ENCODE data around the gene DGKI.
"Not testable (repeated sequence)": the region's sequence is repeated elsewhere in the genome, so short reads cannot be mapped to it uniquely, and the experiment has no call there.

DGKI gene

DNA sequence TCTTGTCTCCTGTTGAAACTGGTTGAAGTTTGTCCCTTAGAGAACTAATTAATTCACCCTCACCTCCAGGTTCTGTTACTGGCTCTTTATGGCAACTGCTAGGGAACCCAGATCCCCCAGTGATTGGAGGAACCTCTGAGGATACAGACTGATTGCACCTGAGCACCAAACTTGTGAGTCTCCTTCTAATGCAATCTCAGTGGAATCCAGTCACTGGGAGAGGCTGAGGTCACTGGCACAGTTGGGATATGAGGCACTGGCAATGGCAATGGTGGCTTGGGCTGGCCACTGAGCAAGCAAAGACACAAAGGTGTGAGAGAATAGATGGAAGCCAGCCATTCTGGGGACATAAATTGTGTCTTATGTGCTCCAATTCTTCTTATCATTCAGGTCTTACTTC is 5.3 kb upstream of the DGKI start:
- Mint-ChIP-seq H3K27me3 (peaks cover 49% of the 10 kb centered on the region), H3K27ac (peak overlapping the region in 1 of 2 donors; percentile 23), H3K4me3 (no peak overlapping the region), H3K9me3 (peaks cover 12 to 16% of the 10 kb centered on the region in 2 donors), H3K4me1 (peaks cover 23% of the 10 kb centered on the region)
- ATAC-seq: no peak
- DNase-seq: no peak

DNA sequence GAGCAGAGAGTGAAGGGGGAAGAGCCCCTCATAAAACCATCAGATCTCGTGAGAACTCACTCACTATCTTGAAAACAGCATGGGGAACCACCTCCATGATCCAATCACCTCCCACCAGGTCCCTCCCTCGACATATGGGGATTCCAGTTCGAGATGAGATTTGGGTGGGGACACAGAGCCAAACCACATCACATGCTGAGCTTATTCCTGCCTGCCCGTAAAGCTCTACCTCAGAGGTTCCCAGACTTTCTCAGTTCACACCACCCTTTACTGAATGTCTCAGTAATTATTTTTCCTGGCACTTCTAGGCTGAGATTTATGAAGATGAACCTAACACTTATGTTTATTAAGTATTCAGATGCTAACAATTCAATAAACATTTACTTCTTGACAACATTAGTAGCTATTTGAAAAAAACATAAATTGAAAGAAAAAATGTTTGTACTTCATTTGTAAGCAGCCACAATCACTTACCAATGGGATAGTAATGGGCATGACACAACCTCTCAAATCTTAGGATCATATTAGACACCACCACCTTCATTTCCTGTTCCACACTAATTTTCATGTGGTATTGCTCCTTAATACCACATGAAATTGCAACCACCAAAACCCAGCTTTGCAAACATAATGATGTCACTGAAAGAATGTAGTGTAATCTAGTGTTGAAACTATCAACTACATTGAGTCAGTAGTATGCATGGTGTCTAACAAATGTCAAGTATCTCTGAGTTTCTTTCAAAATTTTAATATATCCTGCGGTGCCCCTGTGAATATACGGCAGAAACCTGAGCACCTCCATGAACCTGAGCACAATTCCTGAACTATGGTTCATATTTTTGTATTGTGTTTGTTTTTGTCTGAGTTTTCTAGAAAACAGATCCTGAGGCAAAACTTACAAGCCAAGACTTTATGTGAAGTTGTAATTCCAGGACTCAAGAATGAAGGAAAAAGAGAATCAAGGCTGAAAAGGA is 4.5 kb upstream of the DGKI start:
- DNase-seq: peak in 1 of 2 donors; percentile 43
- H3K9me3 Mint-ChIP-seq: peaks cover 12 to 16% of the 10 kb centered on the region in 2 donors

DNA sequence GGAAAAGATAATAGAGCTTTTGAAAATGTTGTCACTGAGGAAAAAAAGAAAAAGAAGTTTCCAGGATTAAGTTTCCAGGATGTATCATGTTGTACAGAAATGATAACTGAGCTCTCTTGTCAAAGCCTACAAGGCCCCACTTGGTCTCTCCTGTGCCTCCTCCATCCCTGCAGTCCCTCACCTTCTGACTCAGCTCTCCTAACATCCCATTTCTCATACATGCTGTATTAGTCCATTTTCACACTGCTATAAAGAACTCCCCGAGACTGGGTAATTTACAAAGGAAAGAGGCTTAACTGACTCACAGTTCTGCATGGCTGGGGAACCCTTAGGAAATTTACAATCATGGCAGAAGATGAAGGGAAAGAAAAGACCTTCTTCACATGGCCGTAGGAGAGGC is 3.8 kb upstream of the DGKI start:
- no peak overlapping the region for H3K4me3 Mint-ChIP-seq
- no peak for DNase-seq
- H3K27me3 Mint-ChIP-seq: peaks cover 64% of the 10 kb centered on the region
- no peak overlapping the region for H3K27ac Mint-ChIP-seq
- ATAC-seq: no peak
- peaks cover 35% of the 10 kb centered on the region for H3K4me1 Mint-ChIP-seq
- peaks cover 12 to 16% of the 10 kb centered on the region in 2 donors for H3K9me3 Mint-ChIP-seq

More for the DNA sequence above, 4.5 kb upstream of the DGKI start:
- ATAC-seq: peak; percentile 78
- Mint-ChIP-seq H3K4me1 (peaks cover 28% of the 10 kb centered on the region), H3K27me3 (peaks cover 57% of the 10 kb centered on the region), H3K27ac (peak overlapping the region; percentile 43 to 96), H3K4me3 (peak overlapping the region in 1 of 2 donors; percentile 54)

DNA sequence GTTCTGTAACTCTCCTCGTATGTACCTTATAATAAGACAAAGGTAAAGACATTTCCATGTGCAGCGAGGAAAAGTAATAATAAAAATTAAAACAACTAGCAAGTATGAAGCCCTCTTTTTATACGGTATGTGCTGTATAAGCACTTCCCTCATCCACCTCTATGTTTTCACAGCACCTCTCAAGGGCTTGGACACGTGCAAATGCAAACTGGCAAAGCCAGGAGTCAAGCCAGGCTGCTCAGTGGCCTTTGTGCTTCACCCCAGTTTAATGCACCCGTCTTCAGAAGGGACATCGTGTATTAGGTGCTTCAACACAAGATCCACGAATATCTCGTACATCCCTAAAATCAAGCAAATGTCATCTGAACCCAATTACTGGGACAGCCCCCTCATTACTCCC is 1.3 kb upstream of the DGKI start:
- peaks cover 36% of the 10 kb centered on the region for H3K4me1 Mint-ChIP-seq
- H3K4me3 Mint-ChIP-seq: peak overlapping the region in 1 of 2 donors; percentile 81
- no peak for DNase-seq
- ATAC-seq: no peak
- peaks cover 12 to 16% of the 10 kb centered on the region in 2 donors for H3K9me3 Mint-ChIP-seq
- no peak overlapping the region for H3K27ac Mint-ChIP-seq
- H3K27me3 Mint-ChIP-seq: peaks cover 86% of the 10 kb centered on the region

DNA sequence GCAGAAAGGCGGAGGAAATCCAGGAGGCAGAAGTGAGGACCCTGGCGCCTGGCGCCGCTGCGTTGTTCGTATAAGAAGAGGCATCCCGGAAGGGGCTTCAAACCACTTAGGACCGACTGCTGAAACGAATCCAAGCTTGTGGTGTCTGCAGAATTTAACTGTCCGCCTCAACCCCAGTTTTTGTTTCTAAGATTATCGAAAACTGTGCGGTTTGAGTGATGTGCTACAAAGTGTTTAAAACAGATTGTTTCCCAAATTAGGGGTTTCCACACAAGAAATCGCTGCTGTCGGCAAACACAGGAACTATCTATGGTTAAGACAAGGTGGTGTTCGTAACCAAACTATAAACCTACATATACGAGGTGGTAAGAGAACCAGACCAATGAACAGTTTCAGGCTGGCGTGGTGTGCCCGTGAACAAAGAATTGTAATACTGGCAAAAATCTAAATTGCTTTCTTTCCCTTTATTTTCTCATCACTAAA is 835 bp upstream of the DGKI start:
- DNase-seq (peak; percentile 26 to 55), ATAC-seq (peak; percentile 67)
- Mint-ChIP-seq H3K4me3 (peak overlapping the region; percentile 75 to 81), H3K27me3 (peaks cover 85% of the 10 kb centered on the region), H3K4me1 (peaks cover 36% of the 10 kb centered on the region), H3K27ac (peak overlapping the region in 1 of 2 donors; percentile 89), H3K9me3 (peaks cover 12 to 16% of the 10 kb centered on the region in 2 donors)

DNA sequence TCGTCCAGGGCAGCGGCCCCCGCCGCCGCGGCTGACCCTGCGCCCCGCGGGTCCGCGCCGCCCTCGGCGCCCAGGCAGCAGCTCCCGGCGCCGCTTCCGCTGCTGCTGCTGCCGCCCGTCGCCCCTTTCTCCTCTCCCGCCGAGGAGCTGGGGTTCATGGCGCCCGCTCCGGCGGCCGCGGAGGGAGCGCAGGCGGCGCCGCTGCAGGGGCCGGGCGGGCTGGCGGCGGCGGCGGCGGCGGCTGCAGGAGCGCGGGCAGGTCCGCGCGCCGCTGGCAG is 286 bp downstream of the DGKI start:
- Mint-ChIP-seq H3K27ac (no peak overlapping the region), H3K27me3 (peaks cover 82% of the 10 kb centered on the region), H3K4me3 (peak overlapping the region in 1 of 2 donors; percentile 81), H3K9me3 (peaks cover 12 to 14% of the 10 kb centered on the region in 2 donors), H3K4me1 (peaks cover 28% of the 10 kb centered on the region)
- ATAC-seq: peak; percentile 4
- no peak for DNase-seq

DNA sequence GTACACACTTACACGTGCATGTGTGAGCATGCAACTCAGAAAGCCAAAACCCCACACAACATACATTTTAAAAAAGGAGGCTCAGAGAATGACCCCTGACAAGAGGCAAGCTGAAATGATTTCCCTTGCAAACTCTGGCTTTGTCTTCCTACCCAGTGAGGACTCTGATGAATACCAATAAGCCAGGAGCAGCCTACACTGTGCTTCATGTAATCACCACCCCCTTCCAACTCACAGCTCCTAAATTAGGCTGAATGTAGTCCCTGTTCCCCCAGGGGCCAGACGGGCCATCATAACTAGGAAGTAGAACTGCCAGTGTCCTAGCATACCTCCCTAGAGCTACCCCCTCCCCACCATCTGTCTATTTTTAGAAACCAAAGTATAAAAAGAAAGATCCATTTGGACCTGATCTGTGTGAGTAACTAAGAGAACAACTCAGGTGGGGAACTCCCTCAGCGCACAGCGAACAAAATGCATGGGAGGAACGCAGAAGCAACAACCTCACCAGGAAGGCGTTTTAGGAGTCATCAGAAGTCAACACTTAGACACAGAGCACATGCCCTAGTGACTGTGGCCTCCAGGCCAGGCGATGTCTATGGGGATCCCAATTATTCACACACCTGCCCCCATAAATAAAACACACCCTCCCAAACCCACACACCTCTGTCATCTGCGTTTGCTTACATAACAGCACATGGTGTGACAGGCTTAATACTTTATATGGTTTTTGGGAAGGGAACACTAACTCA is 1.9 kb downstream of the DGKI start:
- peaks cover 85% of the 10 kb centered on the region for H3K27me3 Mint-ChIP-seq
- peaks cover 17% of the 10 kb centered on the region for H3K4me1 Mint-ChIP-seq
- H3K9me3 Mint-ChIP-seq: peaks cover 0 to 4% of the 10 kb centered on the region in 2 donors
- DNase-seq (no peak), ATAC-seq (no peak)
- H3K27ac Mint-ChIP-seq: no peak overlapping the region
- peak overlapping the region in 1 of 2 donors; percentile 81 for H3K4me3 Mint-ChIP-seq

DNA sequence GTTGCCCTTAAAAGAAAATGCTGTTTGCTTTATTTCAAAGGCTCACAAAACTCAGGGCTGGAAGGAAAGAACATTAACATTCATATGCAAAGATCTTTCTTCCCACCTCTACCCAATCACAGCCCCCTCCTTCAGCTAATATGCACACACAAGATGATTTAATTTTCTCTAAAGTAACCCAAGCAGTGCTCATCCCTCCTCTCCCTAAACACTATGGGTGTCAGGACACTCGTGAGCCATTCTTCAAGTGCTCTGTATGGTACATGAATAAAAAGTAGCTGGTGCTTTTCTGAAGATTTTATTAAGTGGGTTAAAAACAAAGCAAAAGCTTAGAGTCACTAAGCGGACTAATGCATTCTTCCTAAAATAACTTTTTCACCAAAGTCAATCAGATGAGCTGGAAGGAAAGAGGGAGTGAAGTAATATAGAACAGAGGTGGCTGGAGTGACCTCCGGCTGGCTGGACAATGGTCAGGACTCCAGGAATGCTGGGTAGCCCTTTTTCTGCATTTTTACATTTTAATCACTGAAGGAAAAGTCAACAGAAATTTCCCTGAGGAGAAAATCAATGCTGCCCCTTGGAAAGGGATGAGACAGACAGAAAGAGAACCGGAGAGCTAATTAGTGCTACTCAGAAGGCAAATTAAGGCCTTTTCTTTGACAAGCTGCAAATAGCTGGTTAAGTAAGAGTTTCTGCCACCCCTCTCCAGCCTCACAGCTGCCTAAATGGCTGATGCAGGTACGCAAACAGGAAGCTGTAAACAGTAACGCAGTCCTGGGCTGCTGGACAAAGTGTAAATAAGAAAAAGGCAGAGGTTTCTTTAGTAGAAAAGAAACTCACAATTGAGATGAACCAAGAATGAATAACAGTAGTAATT is 6.6 kb downstream of the DGKI start:
- H3K9me3 Mint-ChIP-seq: no peaks in the 10 kb centered on the region
- no peaks in the 10 kb centered on the region for H3K4me1 Mint-ChIP-seq
- no peak overlapping the region for H3K27ac Mint-ChIP-seq
- no peak for DNase-seq
- H3K4me3 Mint-ChIP-seq: no peak overlapping the region
- H3K27me3 Mint-ChIP-seq: peaks cover 76% of the 10 kb centered on the region
- ATAC-seq: no peak

DNA sequence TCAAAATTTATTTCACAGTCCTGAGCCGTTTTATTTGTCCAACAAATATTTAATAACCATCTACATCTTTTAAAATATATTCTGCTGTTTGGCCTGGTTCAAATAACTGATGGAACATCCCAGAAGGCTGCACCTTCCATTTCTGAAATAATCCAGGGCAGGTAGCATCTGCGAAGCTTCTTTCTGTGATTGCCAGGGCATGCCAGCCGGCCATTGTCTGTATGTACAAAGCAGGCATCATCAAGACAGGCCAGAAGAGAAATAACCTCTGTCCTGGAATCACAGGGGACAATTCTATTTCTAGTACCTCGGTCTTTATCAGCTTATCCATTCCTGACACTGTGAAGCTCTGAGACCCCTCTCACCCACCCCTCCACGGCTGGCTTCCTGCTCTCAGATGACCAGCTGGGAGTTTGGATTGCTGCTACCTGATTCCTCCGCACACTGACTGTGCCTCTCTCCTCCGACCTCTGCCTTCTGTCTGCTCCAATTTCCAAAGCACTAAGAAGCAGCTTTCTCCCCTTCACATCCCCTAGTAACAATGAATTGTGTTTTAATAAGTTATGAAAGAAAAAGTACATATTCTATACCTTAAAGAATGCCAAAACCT is 8.0 kb downstream of the DGKI start:
- H3K4me1 Mint-ChIP-seq: no peaks in the 10 kb centered on the region
- no peak for ATAC-seq
- H3K27ac Mint-ChIP-seq: no peak overlapping the region
- DNase-seq: no peak
- no peak overlapping the region for H3K4me3 Mint-ChIP-seq
- H3K9me3 Mint-ChIP-seq: no peaks in the 10 kb centered on the region
- H3K27me3 Mint-ChIP-seq: peaks cover 70% of the 10 kb centered on the region

DNA sequence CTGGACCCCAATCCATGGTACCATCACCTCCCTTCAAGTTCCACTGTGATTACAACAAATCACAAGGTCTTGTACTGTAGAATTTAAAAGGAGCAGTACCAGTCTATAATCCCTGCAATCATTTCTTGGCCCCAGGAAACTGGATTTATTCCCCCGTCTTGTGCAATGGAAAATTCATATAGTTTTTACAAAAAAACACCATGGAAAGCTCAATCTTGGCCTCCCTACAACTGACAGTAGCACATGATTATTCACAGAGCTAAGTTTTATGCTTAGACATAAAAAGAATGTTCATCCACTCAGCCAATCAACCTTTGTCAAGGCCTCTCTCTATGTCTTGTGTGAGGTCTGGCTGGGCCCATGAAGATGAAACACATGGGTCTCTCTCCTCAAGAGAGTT is 10.2 kb downstream of the DGKI start:
- DNase-seq: no peak
- peaks cover 53% of the 10 kb centered on the region for H3K27me3 Mint-ChIP-seq
- no peak overlapping the region for H3K27ac Mint-ChIP-seq
- no peak overlapping the region for H3K4me3 Mint-ChIP-seq
- no peak for ATAC-seq
- peaks cover 12 to 13% of the 10 kb centered on the region in 2 donors for H3K9me3 Mint-ChIP-seq
- H3K4me1 Mint-ChIP-seq: no peaks in the 10 kb centered on the region

DNA sequence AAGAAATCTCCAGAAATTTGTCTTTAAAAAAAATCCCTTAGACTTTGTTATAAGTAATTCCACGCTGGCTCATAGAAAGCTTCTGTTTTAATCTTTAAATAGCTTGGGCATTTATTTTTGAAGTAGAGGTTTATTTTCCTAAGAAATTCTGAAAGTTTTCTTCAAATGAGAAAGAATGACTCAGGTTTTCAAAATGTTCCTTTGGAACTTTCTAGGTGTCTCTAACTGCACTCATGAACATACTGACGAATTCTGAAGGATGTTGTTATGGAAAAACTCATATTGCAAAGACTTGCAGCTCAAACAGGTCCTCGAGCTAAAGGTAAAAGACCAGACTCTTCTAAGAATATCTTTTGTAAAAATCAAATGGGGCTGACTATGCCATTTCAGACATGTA is 10.7 kb downstream of the DGKI start:
- H3K4me1 Mint-ChIP-seq: no peaks in the 10 kb centered on the region
- peaks cover 12 to 13% of the 10 kb centered on the region in 2 donors for H3K9me3 Mint-ChIP-seq
- peaks cover 49% of the 10 kb centered on the region for H3K27me3 Mint-ChIP-seq
- ATAC-seq: no peak
- DNase-seq: no peak
- no peak overlapping the region for H3K4me3 Mint-ChIP-seq
- no peak overlapping the region for H3K27ac Mint-ChIP-seq

DNA sequence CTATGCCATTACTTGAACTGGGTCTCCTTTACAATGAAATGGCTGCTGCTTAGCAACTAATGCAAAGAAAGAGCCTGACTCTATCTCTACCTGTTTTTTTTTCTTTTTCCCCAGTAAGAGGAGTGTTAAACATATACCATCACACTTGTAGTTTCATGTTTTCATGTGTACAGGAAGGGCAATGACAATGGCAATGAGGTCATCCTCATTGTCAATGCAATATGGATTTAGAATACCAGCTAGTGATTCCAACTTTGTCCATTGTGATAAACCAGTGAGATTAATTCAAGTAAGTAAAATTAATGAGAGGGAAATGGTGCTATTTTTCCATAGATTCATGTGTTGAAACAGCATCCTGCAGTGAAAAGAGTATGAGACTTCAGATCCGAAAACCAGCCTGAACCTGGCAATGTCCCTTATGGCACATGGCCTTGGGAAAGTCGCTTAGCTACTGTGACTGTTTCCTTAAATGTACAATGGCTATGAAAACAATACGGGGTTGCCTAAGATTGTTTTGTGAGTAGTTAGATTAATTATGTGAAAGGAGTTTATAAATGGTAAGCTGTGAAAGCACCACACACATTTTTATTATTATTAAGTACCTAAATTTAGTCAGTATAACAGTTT is 11.2 kb downstream of the DGKI start:
- H3K4me3 Mint-ChIP-seq: no peak overlapping the region
- H3K27ac Mint-ChIP-seq: no peak overlapping the region
- ATAC-seq: no peak
- H3K9me3 Mint-ChIP-seq: peaks cover 12 to 13% of the 10 kb centered on the region in 2 donors
- H3K27me3 Mint-ChIP-seq: peaks cover 46% of the 10 kb centered on the region
- H3K4me1 Mint-ChIP-seq: no peaks in the 10 kb centered on the region
- DNase-seq: no peak

DNA sequence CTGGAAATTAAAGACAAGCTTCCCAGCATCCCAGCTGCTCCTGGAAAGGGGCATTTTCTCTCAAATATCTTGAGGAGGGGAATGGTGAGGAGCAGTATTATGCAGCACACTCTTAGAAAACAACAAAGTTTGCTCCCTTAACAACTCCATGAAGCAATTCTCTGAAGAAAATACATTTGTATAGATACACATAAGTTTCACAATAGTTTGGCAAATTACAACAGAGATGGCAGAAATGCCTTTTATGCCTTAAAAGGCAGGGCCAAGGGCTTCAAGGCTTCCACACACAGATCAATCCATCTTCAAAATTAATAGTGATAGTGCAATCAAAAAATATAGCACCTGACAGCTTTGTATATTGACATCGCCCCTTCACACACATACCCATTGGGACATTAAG is 12.2 kb downstream of the DGKI start:
- Mint-ChIP-seq H3K9me3 (peaks cover 12 to 13% of the 10 kb centered on the region in 2 donors), H3K27ac (no peak overlapping the region), H3K4me1 (no peaks in the 10 kb centered on the region), H3K27me3 (peaks cover 38% of the 10 kb centered on the region), H3K4me3 (no peak overlapping the region)
- DNase-seq: no peak
- no peak for ATAC-seq

DNA sequence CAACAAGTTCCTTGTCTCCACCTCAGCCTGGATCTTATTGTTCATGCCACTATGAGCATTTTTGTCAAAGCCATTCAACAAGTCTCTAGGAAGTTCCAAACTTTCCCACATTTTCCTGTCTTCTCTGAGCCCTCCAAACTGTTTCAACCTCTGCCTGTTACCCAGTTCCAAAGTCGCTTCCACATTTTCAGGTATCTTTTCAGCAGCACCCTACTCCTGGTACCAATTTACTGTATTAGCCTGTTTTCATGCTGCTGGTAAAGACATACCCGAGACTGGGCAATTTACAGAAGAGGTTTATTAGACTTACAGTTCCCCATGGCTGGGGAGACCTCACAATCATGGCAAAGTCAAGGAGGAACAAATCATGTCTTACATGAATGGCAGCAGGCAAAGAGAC is 13.8 kb downstream of the DGKI start:
- H3K4me3 Mint-ChIP-seq, H3K4me1 Mint-ChIP-seq, DNase-seq, H3K27ac Mint-ChIP-seq, ATAC-seq: not testable (repeated sequence)
- peaks cover 12 to 13% of the 10 kb centered on the region in 2 donors for H3K9me3 Mint-ChIP-seq
- H3K27me3 Mint-ChIP-seq: peaks cover 32% of the 10 kb centered on the region

All from stimulated activated naive CD8-positive, alpha-beta T cell treated with anti-CD3 and anti-CD28 coated beads, Interleukin-15, amount 100 ng/mL, for 72 hours (primary cell).